Measurements from ENCODE around the gene CLNK. TPM values are rescaled to one million over a fixed set of nuclear protein-coding genes. Genes with fewer than 3 reads are reported as not detected.
A peak's percentile ranks its signal among the peaks of the same experiment; 100 is the strongest.

The CLNK gene
- total RNA-seq, 1 donor from 2014 or later: not detected

GRCh38 chr4:10526429-10527222, 157.9 kb downstream of the CLNK start:
- H3K4me3 ChIP-seq: no peak overlapping the region
- no peak for DNase-seq (ENCODE audit: extremely low spot score in 2 of 2)
- H3K27ac ChIP-seq: no peak overlapping the region
- H3K9me3 ChIP-seq: no peaks in the 10 kb centered on the region
- H3K27me3 ChIP-seq: no peaks in the 10 kb centered on the region
- intact Hi-C loops (cut with DNase I): no loop called here
- H3K36me3 ChIP-seq: no peaks in the 10 kb centered on the region
- H3K4me1 ChIP-seq: peaks cover 31% of the 10 kb centered on the region
- TF ChIP-seq POLR2A (IDR thresholded peaks at IDR 0.05): no peak
- TF ChIP-seq CTCF (IDR thresholded peaks at IDR 0.05): no peak
- peak in 1 of 2 donors; percentile 58 for TF ChIP-seq POLR2AphosphoS5 (IDR thresholded peaks at IDR 0.05; ENCODE audit: insufficient read depth in 1 of 2, low read depth in 1 of 2)

GRCh38 chr4:10524196-10524833, 160.3 kb downstream of the CLNK start:
- peaks cover 15% of the 10 kb centered on the region for H3K4me1 ChIP-seq
- H3K4me3 ChIP-seq: no peak overlapping the region
- no peak overlapping the region for H3K27ac ChIP-seq
- TF ChIP-seq POLR2AphosphoS5 (IDR thresholded peaks at IDR 0.05; ENCODE audit: insufficient read depth in 1 of 2, low read depth in 1 of 2) (no peak), POLR2A (IDR thresholded peaks at IDR 0.05) (no peak), CTCF (IDR thresholded peaks at IDR 0.05) (no peak)
- no peaks in the 10 kb centered on the region for H3K9me3 ChIP-seq
- no peaks in the 10 kb centered on the region for H3K36me3 ChIP-seq
- no peaks in the 10 kb centered on the region for H3K27me3 ChIP-seq
- intact Hi-C loops (cut with DNase I): no loop called here
- DNase-seq (ENCODE audit: extremely low spot score in 2 of 2): no peak

GRCh38 chr4:10521424-10521823, 163.1 kb downstream of the CLNK start:
- intact Hi-C loops (cut with DNase I): no loop called here
- no peak for DNase-seq (ENCODE audit: extremely low spot score in 2 of 2)

GRCh38 chr4:10509733-10510132, 174.8 kb downstream of the CLNK start:
- TF ChIP-seq POLR2AphosphoS5 (IDR thresholded peaks at IDR 0.05; ENCODE audit: insufficient read depth in 1 of 2, low read depth in 1 of 2) (no peak), CTCF (IDR thresholded peaks at IDR 0.05) (no peak), POLR2A (IDR thresholded peaks at IDR 0.05) (no peak)
- DNase-seq (ENCODE audit: extremely low spot score in 2 of 2): no peak
- Histone ChIP-seq H3K27ac (no peak overlapping the region), H3K36me3 (no peaks in the 10 kb centered on the region), H3K27me3 (no peaks in the 10 kb centered on the region), H3K4me3 (no peak overlapping the region), H3K4me1 (no peaks in the 10 kb centered on the region), H3K9me3 (no peaks in the 10 kb centered on the region)
- intact Hi-C loops (cut with DNase I): no loop called here

More at GRCh38 chr4:10521424-10521823, 163.1 kb downstream of the CLNK start:
- Histone ChIP-seq H3K36me3 (no peaks in the 10 kb centered on the region), H3K9me3 (no peaks in the 10 kb centered on the region), H3K27me3 (no peaks in the 10 kb centered on the region), H3K4me3 (no peak overlapping the region), H3K4me1 (peaks cover 5% of the 10 kb centered on the region), H3K27ac (no peak overlapping the region)
- TF ChIP-seq POLR2AphosphoS5 (IDR thresholded peaks at IDR 0.05; ENCODE audit: insufficient read depth in 1 of 2, low read depth in 1 of 2) (no peak), POLR2A (IDR thresholded peaks at IDR 0.05) (no peak), CTCF (IDR thresholded peaks at IDR 0.05) (no peak)

- Histone ChIP-seq H3K4me3 (no peak overlapping the region), H3K27me3 (no peaks in the 10 kb centered on the region), H3K27ac (no peak overlapping the region), H3K4me1 (no peaks in the 10 kb centered on the region), H3K9me3 (no peaks in the 10 kb centered on the region), H3K36me3 (no peaks in the 10 kb centered on the region)
- intact Hi-C loops (cut with DNase I): no loop called here
- TF ChIP-seq POLR2AphosphoS5 (IDR thresholded peaks at IDR 0.05; ENCODE audit: insufficient read depth in 1 of 2, low read depth in 1 of 2) (no peak), POLR2A (IDR thresholded peaks at IDR 0.05) (no peak), CTCF (IDR thresholded peaks at IDR 0.05) (no peak)
- no peak for DNase-seq (ENCODE audit: extremely low spot score in 2 of 2)
These were observed 178.5 kb downstream of the CLNK start for GRCh38 chr4:10506077-10506476.
